DOHH2 (cell line): ENCODE measurements around the gene TMEM80.

Experiments used
- H3F3A ChIP-seq: fragments of 200-600 bp; sonication (generic), shearing (Covaris generic); 2 replicates; pipeline ENCODE4 v1.6.0; 2016; ENCODE audit warnings: antibody characterized with exemption, mild to moderate bottlenecking; ENCODE audit not compliant: control insufficient read depth, insufficient read depth
- H3K27ac ChIP-seq: fragments of 200-600 bp; sonication (generic); 2 replicates; pipeline ENCODE4 v1.5.1; 2014; ENCODE audit warnings: low read depth, mild to moderate bottlenecking, low read length, moderate library complexity
- H3K27me3 ChIP-seq: fragments of 200-600 bp; sonication (generic); 2 replicates; pipeline ENCODE4 v1.6.1; 2014; ENCODE audit warnings: mild to moderate bottlenecking, low read length, mixed read lengths; ENCODE audit not compliant: control insufficient read depth
- H3K36me3 ChIP-seq: fragments of 200-600 bp; sonication (generic); 2 replicates; pipeline ENCODE4 v1.6.1; 2014; ENCODE audit warnings: mild to moderate bottlenecking, low read length, moderate library complexity, mixed read lengths; ENCODE audit not compliant: control insufficient read depth
- H3K4me1 ChIP-seq: fragments of 200-600 bp; sonication (generic); 2 replicates; pipeline ENCODE4 v1.6.1; 2014; ENCODE audit warnings: mild to moderate bottlenecking, low read length, mixed read lengths; ENCODE audit not compliant: control insufficient read depth
- H3K4me2 ChIP-seq: fragments of 200-600 bp; sonication (generic); 2 replicates; pipeline ENCODE4 v1.6.0; 2014; ENCODE audit warnings: mild to moderate bottlenecking, low read length, moderate library complexity
- H3K4me3 ChIP-seq: fragments of 200-600 bp; sonication (generic); 2 replicates; pipeline ENCODE4 v1.5.1; 2014; ENCODE audit warnings: mild to moderate bottlenecking, low read length, mixed read lengths
- H3K79me2 ChIP-seq: fragments of 200-600 bp; sonication (generic); 2 replicates; pipeline ENCODE4 v1.6.1; 2014; ENCODE audit warnings: mild to moderate bottlenecking, low read length, mixed read lengths; ENCODE audit not compliant: control insufficient read depth
- H3K9me2 ChIP-seq: fragments of 200-600 bp; sonication (generic); replicated peaks from 2 replicates; pipeline ENCODE4 v1.6.1; 2014; ENCODE audit warnings: mild to moderate bottlenecking, low read length, mixed read lengths; ENCODE audit not compliant: control insufficient read depth
- H3K9me3 ChIP-seq: fragments of 200-600 bp; sonication (generic); 2 replicates; pipeline ENCODE4 v1.6.1; 2014; ENCODE audit warnings: antibody characterized with exemption, low read length, mixed read lengths; ENCODE audit not compliant: control insufficient read depth, insufficient read depth
- H4K20me1 ChIP-seq: fragments of 200-600 bp; sonication (generic); 2 replicates; pipeline ENCODE4 v1.6.0; 2014; ENCODE audit warnings: low read depth, mild to moderate bottlenecking, antibody characterized with exemption, low read length, moderate library complexity; ENCODE audit not compliant: control insufficient read depth, insufficient read depth
- CTCF ChIP-seq: fragments of 200-600 bp; sonication (generic); IDR thresholded peaks from one replicate; pipeline ENCODE4 v1.5.1; 2014; ENCODE audit warnings: antibody characterized with exemption, mild to moderate bottlenecking, low read depth, low read length; ENCODE audit not compliant: poor library complexity, severe bottlenecking
- EZH2phosphoT487 ChIP-seq: fragments of 200-600 bp; sonication (generic); IDR thresholded peaks from 2 replicates; pipeline ENCODE4 v1.6.1; 2017; ENCODE audit warnings: borderline replicate concordance, mild to moderate bottlenecking, antibody characterized with exemption, low read length, moderate library complexity, mixed read lengths

The TMEM80 gene

DNA sequence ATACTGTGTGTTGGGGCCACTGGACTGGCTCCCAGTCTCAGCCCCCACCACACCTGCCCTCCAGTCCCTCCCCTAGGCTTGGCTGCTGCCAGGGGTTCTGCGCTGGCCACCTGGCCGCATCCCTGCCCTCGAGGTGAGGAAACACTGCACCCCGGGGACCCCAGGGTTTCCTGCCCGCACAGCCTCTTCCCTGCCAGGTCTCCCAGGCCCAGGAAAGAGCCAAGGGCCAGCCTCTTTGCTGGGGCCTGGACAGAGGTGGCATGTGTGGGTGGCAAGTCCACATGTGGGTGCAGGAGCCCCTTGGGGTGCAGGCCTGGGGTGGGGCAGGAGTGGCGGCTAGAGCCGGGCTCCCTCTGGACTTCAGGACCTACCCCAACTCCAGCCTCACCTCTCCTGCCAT lies 12.9 kb downstream of the TMEM80 start:
- peaks cover 3% of the 10 kb centered on the region; the same call in 1 of the 2 replicates for H4K20me1 ChIP-seq
- peaks cover 48% of the 10 kb centered on the region for H3K27me3 ChIP-seq
- H3K4me3 ChIP-seq, result no peak overlapping the region
- H3K9me2 ChIP-seq, result no peaks in the 10 kb centered on the region
- no peaks in the 10 kb centered on the region for H3K79me2 ChIP-seq
- no peak overlapping the region for H3K27ac ChIP-seq
- no peaks in the 10 kb centered on the region for H3K9me3 ChIP-seq
- H3K4me2 ChIP-seq, result no peak overlapping the region
- TF ChIP-seq CTCF (no peak), EZH2phosphoT487 (no peak)
- no peaks in the 10 kb centered on the region for H3K36me3 ChIP-seq
- 0 out of 2 replicates have a peak, but pooled peaks cover 4% of the 10 kb centered on the region for H3K4me1 ChIP-seq
- H3F3A ChIP-seq, result 0 out of 2 replicates have a peak, but pooled peaks cover 3% of the 10 kb centered on the region

DNA sequence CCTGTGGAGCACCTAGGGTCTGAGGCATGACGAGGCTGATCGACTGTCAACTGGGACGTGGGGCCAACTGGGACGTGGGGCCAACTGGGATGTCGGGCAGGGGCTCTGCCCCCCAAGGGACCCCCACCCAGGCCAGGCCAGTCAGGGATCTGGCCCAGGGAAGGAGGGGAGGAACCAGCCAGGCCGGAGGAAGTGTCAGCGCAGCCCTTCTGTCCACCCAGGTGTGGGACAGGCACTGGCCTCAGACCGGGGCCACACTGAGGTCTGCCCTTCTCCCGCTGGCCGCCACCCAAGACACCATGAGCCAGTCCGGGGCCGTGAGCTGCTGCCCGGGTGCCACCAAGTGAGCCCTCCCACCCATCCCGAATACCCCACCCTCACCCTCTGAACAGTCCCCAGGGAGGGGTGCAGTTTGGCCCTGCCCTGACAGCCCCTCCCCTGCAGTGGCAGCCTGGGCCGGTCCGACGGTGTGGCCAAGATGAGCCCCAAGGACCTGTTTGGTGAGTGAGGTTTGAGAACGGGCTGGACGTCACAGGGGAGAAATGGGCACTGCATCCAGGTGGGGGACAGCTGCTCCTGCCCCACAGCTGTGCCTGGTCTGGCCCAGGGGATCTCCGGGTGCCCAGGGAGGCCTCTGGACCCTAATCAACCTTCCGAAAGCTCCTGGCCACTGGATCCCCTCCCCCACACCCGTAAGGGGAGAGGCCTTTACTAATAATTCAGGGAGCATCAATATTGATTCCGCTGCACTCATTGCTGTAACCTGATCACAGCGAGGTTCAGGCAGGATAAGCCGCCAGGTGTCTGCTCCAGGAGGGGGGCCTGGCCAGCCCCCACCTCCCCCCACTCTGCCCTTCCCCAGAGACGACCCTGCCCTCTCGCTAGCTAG lies 13.7 kb downstream of the TMEM80 start:
- Histone ChIP-seq H3F3A (no peaks in the 10 kb centered on the region), H3K9me3 (no peaks in the 10 kb centered on the region), H3K27me3 (peaks cover 48% of the 10 kb centered on the region), H3K36me3 (no peaks in the 10 kb centered on the region), H3K4me2 (no peak overlapping the region), H3K9me2 (no peaks in the 10 kb centered on the region), H3K27ac (no peak overlapping the region), H4K20me1 (peaks cover 3% of the 10 kb centered on the region; the same call in 1 of the 2 replicates), H3K79me2 (no peaks in the 10 kb centered on the region), H3K4me1 (0 out of 2 replicates have a peak, but pooled peaks cover 4% of the 10 kb centered on the region), H3K4me3 (no peak overlapping the region)
- TF ChIP-seq EZH2phosphoT487, result no peak
- TF ChIP-seq CTCF, result no peak

DNA sequence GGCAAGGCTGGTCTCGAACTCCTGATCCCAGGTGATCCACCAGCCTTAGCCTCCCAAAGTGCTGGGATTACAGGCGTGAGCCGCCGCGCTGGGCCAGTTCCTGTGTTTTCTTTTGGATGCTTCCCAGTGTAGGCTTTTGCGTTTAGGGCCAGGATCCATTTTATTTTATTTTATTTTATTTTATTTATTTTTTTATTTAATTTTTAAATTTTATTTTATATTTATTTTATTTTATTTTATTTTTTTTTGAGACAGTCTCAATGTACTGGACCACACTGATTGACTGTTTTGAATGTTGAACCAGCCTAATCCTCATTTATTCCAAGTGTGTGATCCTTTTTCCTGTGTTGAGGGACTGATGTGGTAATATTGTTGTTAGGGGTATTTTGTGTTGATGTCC lies 18.8 kb downstream of the TMEM80 start:
- Histone ChIP-seq H3K36me3 (no peaks in the 10 kb centered on the region), H3K27me3 (peaks cover 22% of the 10 kb centered on the region), H3K79me2 (no peaks in the 10 kb centered on the region), H3K9me2 (no peaks in the 10 kb centered on the region), H4K20me1 (no peaks in the 10 kb centered on the region), H3K27ac (no peak overlapping the region), H3K4me1 (0 out of 2 replicates have a peak, but pooled peaks cover 4% of the 10 kb centered on the region), H3F3A (no peaks in the 10 kb centered on the region), H3K4me2 (no peak overlapping the region), H3K9me3 (no peaks in the 10 kb centered on the region), H3K4me3 (no peak overlapping the region)
- TF ChIP-seq CTCF (no peak), EZH2phosphoT487 (no peak)
